Neural progenitor cell (in vitro differentiated cells): Measurements from ENCODE around the gene SLF2. TPM values are rescaled to one million over a fixed set of nuclear protein-coding genes. Genes with fewer than 3 reads are reported as not detected.

Experiments used
- DNase-seq: peaks from one replicate; pipeline ENCODE4 v3.0.0-alpha.2; 2016; ENCODE audit warnings: low spot score
- H2AFZ ChIP-seq: fragments of 200-600 bp; sonication (generic); replicated peaks from 2 replicates; pipeline ENCODE4 v1.6.1; 2016; ENCODE audit warnings: antibody characterized with exemption
- H3F3A ChIP-seq: fragments of 200-600 bp; sonication (generic); 2 replicates; pipeline ENCODE4 v1.6.1; 2016; ENCODE audit warnings: antibody characterized with exemption, low read depth
- H3K27ac ChIP-seq: fragments of 200-600 bp; sonication (generic); 2 replicates; pipeline ENCODE4 v1.5.1; 2016; ENCODE audit warnings: mild to moderate bottlenecking
- H3K27me3 ChIP-seq: fragments of 200-600 bp; sonication (generic); 2 replicates; pipeline ENCODE4 v1.6.1; 2016; ENCODE audit warnings: mild to moderate bottlenecking, moderate library complexity
- H3K36me3 ChIP-seq: fragments of 200-600 bp; sonication (generic); 2 replicates; pipeline ENCODE4 v1.5.1; 2016
- H3K4me1 ChIP-seq: fragments of 200-600 bp; sonication (generic); 2 replicates; pipeline ENCODE4 v1.6.1; 2016; ENCODE audit warnings: mixed run types
- H3K4me2 ChIP-seq: fragments of 200-600 bp; sonication (generic); 2 replicates; pipeline ENCODE4 v1.6.1; 2016
- H3K4me3 ChIP-seq: fragments of 200-600 bp; sonication (generic); 2 replicates; pipeline ENCODE4 v1.5.1; 2016
- H3K79me2 ChIP-seq: fragments of 200-600 bp; sonication (generic); 2 replicates; pipeline ENCODE4 v1.6.1; 2016; ENCODE audit warnings: low read depth
- H3K9ac ChIP-seq: fragments of 200-600 bp; sonication (generic); 2 replicates; pipeline ENCODE4 v1.6.1; 2016
- H3K9me3 ChIP-seq: fragments of 200-600 bp; sonication (generic); 2 replicates; pipeline ENCODE4 v1.5.1; 2016; ENCODE audit warnings: low read depth
- H4K20me1 ChIP-seq: fragments of 200-600 bp; sonication (generic); 2 replicates; pipeline ENCODE4 v1.6.1; 2016; ENCODE audit warnings: low read depth
- H3K27ac Mint-ChIP-seq: 3 replicates; pipeline ENCODE4 v1.8.0; 2021; ENCODE audit warnings: mixed read lengths
- H3K27me3 Mint-ChIP-seq: 2 replicates; pipeline ENCODE4 v1.8.0; 2022; ENCODE audit warnings: low read depth, mild to moderate bottlenecking, inconsistent platforms, moderate library complexity, mixed read lengths; ENCODE audit not compliant: insufficient read depth
- H3K36me3 Mint-ChIP-seq: 3 replicates; pipeline ENCODE4 v1.8.0; 2021; ENCODE audit warnings: mixed read lengths
- H3K4me1 Mint-ChIP-seq: 3 replicates; pipeline ENCODE4 v1.8.0; 2021; ENCODE audit warnings: mixed read lengths
- H3K4me3 Mint-ChIP-seq: 3 replicates; pipeline ENCODE4 v1.8.0; 2021; ENCODE audit warnings: mild to moderate bottlenecking, moderate library complexity, mixed read lengths
- H3K9me3 Mint-ChIP-seq: 3 replicates; pipeline ENCODE4 v1.8.0; 2020; ENCODE audit warnings: mixed read lengths
- CTCF ChIP-seq: fragments of 200-600 bp; sonication (generic); IDR thresholded peaks from 2 replicates; pipeline ENCODE4 v1.5.1; 2017; ENCODE audit warnings: antibody characterized with exemption, mild to moderate bottlenecking
- EZH2 ChIP-seq: fragments of 200-600 bp; sonication (generic); IDR thresholded peaks from 2 replicates; pipeline ENCODE4 v1.6.1; 2017; ENCODE audit warnings: antibody characterized with exemption, mild to moderate bottlenecking, moderate library complexity
- EZH2phosphoT487 ChIP-seq: fragments of 200-600 bp; sonication (generic); IDR thresholded peaks from 2 replicates; pipeline ENCODE4 v1.6.1; 2017; ENCODE audit warnings: antibody characterized with exemption
- total RNA-seq: library from RNA; depleted of rRNA; stranded (reverse); fragments of >200 nt; gene quantifications from 2 replicates; pipeline ENCODE4 v1.2.3, GENCODE V29; 2015; ENCODE audit warnings: low replicate concordance

SLF2 gene
- total RNA-seq, 1 donor from 2014 or later: 19.5 TPM

DNA sequence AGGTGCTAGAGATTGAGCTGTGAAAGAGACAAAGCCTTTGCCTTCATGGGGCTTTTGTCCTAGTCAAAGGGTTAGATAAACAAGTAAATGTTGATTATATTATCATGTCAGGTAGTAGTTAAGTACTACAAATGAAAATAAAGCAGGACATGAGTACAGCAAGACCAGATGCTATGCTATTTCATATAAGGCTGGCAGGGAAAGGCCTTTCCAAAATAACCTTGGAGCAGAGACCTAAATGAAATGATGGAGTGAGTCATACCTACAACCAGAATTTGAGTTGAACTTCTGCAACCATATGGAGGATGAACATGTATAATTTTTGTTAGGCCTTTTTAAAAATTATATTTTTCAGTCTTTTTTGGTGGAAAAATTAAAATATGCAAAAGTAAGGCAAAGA, 33.0 kb downstream of the SLF2 start:
- peaks cover 5% of the 10 kb centered on the region for H3F3A ChIP-seq
- no peak overlapping the region for H3K9ac ChIP-seq
- TF ChIP-seq EZH2phosphoT487: no peak
- no peak for TF ChIP-seq EZH2
- no peak for TF ChIP-seq CTCF
- H4K20me1 ChIP-seq: no peaks in the 10 kb centered on the region
- Mint-ChIP-seq H3K9me3 (no peaks in the 10 kb centered on the region), H3K27ac (no peak overlapping the region), H3K36me3 (peaks cover 20% of the 10 kb centered on the region), H3K27me3 (no peaks in the 10 kb centered on the region), H3K4me3 (no peak overlapping the region), H3K4me1 (no peaks in the 10 kb centered on the region)
- peaks cover 18% of the 10 kb centered on the region for H3K36me3 ChIP-seq
- no peaks in the 10 kb centered on the region for H3K4me1 ChIP-seq
- no peak overlapping the region for H3K27ac ChIP-seq
- H3K27me3 ChIP-seq: no peaks in the 10 kb centered on the region
- H3K9me3 ChIP-seq: no peaks in the 10 kb centered on the region
- no peaks in the 10 kb centered on the region for H3K79me2 ChIP-seq
- H3K4me2 ChIP-seq: no peak overlapping the region
- DNase-seq: no peak
- no peak overlapping the region for H3K4me3 ChIP-seq
- H2AFZ ChIP-seq: no peak overlapping the region

DNA sequence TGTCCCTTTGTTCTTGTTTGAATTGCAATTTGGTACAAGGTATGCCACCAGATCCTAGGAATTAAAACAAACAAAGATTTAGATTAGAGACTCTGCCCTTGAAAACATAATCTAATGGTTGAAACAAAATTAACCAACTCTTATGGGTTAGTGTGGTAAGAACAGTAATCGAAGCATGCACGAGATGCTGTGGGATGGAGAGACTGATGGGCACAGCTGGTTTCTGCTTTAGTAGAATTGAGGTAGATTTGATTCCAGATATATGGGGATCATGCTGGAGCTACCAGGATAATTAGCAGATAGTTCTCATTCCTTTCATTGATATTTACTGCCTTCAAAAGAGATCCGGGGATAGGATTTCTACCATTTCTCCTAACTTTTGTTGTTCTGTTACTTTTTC, 36.2 kb downstream of the SLF2 start:
- H3K27me3 ChIP-seq: no peaks in the 10 kb centered on the region
- no peak overlapping the region for H3K4me3 ChIP-seq
- H3K79me2 ChIP-seq: no peaks in the 10 kb centered on the region
- no peak overlapping the region for H3K4me2 ChIP-seq
- peaks cover 10% of the 10 kb centered on the region for H3K36me3 ChIP-seq
- H3K9me3 ChIP-seq: no peaks in the 10 kb centered on the region
- Mint-ChIP-seq H3K9me3 (no peaks in the 10 kb centered on the region), H3K4me1 (no peaks in the 10 kb centered on the region), H3K36me3 (peaks cover 11% of the 10 kb centered on the region), H3K27ac (no peak overlapping the region), H3K27me3 (no peaks in the 10 kb centered on the region), H3K4me3 (no peak overlapping the region)
- no peak for DNase-seq
- no peak overlapping the region for H3K27ac ChIP-seq
- no peaks in the 10 kb centered on the region for H3F3A ChIP-seq
- no peak overlapping the region for H3K9ac ChIP-seq
- TF ChIP-seq CTCF (no peak), EZH2phosphoT487 (no peak), EZH2 (no peak)
- H3K4me1 ChIP-seq: no peaks in the 10 kb centered on the region
- no peaks in the 10 kb centered on the region for H4K20me1 ChIP-seq
- H2AFZ ChIP-seq: no peak overlapping the region

DNA sequence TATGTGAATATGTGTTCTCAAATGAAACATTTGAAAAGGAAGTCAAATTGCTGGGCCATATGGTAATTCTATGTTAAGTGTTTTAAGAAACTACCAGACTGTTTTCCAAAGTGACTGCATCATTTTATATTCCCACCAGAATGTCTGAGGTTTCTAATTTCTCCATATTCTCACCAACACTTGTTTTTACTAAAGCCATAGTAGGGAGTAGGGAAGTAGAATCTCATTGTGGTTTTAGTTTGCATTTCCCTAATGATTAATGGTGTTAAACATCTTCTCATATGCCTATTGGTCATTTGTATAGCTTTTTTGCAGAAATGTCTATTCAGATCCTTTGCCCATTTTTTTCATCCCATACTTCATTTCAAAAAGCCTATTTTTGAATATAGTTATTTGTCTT, 47.5 kb downstream of the SLF2 start:
- Histone ChIP-seq H3K9me3 (no peaks in the 10 kb centered on the region), H3F3A (peaks cover 10% of the 10 kb centered on the region), H3K27ac (no peak overlapping the region), H3K27me3 (no peaks in the 10 kb centered on the region), H3K4me1 (no peaks in the 10 kb centered on the region), H3K4me3 (no peak overlapping the region), H2AFZ (no peak overlapping the region), H3K4me2 (no peak overlapping the region), H3K9ac (no peak overlapping the region), H3K79me2 (no peaks in the 10 kb centered on the region), H3K36me3 (peaks cover 20% of the 10 kb centered on the region), H4K20me1 (no peaks in the 10 kb centered on the region)
- Mint-ChIP-seq H3K4me1 (no peaks in the 10 kb centered on the region), H3K9me3 (no peaks in the 10 kb centered on the region), H3K36me3 (peaks cover 23% of the 10 kb centered on the region), H3K27me3 (no peaks in the 10 kb centered on the region), H3K4me3 (no peak overlapping the region), H3K27ac (no peak overlapping the region)
- no peak for DNase-seq
- TF ChIP-seq CTCF: no peak
- no peak for TF ChIP-seq EZH2
- no peak for TF ChIP-seq EZH2phosphoT487
